A549 (cell line): ENCODE results near the gene FOXP1.

ENCODE experiments used
- EP300 ChIP-seq, 2 experiments: fragments of >200 bp; sonication (Bioruptor Twin); formaldehyde crosslinking; IDR thresholded peaks; 2 replicates in 1 of 2; 3 replicates in 1 of 2; pipeline ENCODE4 v1.6.1; 2016 to 2017
- KDM5A ChIP-seq: fragments of 200-600 bp; sonication (generic); IDR thresholded peaks from 2 replicates; pipeline ENCODE4 v1.6.1; 2016; ENCODE audit warnings: antibody characterized with exemption, mild to moderate bottlenecking
- MAX ChIP-seq: IDR thresholded peaks from 2 replicates; pipeline ENCODE4 v1.6.1; 2012
- MAZ ChIP-seq: fragments of 150-350 bp; IDR thresholded peaks from 2 replicates; pipeline ENCODE4 v1.6.1; 2014; ENCODE audit warnings: antibody characterized with exemption, low read depth, low read length, borderline replicate concordance
- POLR2A ChIP-seq: IDR thresholded peaks from 2 replicates; pipeline ENCODE4 v1.6.1; 2012; ENCODE audit warnings: mild to moderate bottlenecking, low read length
- TF ChIP-seq, protein P1 (sequence below): fragments of >200 bp; sonication (Bioruptor Twin); formaldehyde crosslinking; IDR thresholded peaks from 3 replicates; pipeline ENCODE4 v1.5.1; 2016
- TF ChIP-seq, protein P2 (sequence below): fragments of 200-600 bp; sonication (generic); IDR thresholded peaks from 2 replicates; pipeline ENCODE4 v1.6.1; 2016; ENCODE audit warnings: antibody characterized with exemption, mild to moderate bottlenecking, moderate library complexity

- TF ChIP-seq MAX (no peak), EP300 (IDR thresholded peaks at IDR 0.05) (no peak), POLR2A (no peak), KDM5A (no peak), MAZ (no peak)
- TF ChIP-seq, protein P1, sequence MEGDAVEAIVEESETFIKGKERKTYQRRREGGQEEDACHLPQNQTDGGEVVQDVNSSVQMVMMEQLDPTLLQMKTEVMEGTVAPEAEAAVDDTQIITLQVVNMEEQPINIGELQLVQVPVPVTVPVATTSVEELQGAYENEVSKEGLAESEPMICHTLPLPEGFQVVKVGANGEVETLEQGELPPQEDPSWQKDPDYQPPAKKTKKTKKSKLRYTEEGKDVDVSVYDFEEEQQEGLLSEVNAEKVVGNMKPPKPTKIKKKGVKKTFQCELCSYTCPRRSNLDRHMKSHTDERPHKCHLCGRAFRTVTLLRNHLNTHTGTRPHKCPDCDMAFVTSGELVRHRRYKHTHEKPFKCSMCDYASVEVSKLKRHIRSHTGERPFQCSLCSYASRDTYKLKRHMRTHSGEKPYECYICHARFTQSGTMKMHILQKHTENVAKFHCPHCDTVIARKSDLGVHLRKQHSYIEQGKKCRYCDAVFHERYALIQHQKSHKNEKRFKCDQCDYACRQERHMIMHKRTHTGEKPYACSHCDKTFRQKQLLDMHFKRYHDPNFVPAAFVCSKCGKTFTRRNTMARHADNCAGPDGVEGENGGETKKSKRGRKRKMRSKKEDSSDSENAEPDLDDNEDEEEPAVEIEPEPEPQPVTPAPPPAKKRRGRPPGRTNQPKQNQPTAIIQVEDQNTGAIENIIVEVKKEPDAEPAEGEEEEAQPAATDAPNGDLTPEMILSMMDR: no peak
- TF ChIP-seq, protein P2, sequence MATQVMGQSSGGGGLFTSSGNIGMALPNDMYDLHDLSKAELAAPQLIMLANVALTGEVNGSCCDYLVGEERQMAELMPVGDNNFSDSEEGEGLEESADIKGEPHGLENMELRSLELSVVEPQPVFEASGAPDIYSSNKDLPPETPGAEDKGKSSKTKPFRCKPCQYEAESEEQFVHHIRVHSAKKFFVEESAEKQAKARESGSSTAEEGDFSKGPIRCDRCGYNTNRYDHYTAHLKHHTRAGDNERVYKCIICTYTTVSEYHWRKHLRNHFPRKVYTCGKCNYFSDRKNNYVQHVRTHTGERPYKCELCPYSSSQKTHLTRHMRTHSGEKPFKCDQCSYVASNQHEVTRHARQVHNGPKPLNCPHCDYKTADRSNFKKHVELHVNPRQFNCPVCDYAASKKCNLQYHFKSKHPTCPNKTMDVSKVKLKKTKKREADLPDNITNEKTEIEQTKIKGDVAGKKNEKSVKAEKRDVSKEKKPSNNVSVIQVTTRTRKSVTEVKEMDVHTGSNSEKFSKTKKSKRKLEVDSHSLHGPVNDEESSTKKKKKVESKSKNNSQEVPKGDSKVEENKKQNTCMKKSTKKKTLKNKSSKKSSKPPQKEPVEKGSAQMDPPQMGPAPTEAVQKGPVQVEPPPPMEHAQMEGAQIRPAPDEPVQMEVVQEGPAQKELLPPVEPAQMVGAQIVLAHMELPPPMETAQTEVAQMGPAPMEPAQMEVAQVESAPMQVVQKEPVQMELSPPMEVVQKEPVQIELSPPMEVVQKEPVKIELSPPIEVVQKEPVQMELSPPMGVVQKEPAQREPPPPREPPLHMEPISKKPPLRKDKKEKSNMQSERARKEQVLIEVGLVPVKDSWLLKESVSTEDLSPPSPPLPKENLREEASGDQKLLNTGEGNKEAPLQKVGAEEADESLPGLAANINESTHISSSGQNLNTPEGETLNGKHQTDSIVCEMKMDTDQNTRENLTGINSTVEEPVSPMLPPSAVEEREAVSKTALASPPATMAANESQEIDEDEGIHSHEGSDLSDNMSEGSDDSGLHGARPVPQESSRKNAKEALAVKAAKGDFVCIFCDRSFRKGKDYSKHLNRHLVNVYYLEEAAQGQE: no peak
These were observed 17.6 kb downstream of the FOXP1 start for GRCh38 chr3:71565976-71566375.
